Measurements from ENCODE around the gene AKAP8L.

DNA sequence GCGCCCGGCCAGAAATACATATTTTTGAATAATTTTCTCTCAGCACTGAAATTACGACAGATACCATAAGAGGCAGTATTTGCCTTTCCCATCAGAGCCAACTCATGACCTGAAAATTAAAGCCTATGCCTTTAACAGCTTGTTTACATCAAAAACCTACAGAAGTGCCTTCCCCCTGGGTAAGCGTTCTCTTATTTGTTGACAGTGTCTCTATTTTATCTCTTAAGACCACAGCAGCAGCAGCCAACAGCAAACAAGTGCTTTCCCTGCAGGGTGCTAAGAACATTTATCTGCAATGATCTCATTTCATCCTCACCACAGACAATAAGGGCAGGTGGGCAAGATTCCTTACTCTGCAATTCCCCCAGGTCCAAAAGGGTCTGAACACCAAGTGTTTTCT lies 6.0 kb downstream of the AKAP8L start:
- TF ChIP-seq, protein P1, sequence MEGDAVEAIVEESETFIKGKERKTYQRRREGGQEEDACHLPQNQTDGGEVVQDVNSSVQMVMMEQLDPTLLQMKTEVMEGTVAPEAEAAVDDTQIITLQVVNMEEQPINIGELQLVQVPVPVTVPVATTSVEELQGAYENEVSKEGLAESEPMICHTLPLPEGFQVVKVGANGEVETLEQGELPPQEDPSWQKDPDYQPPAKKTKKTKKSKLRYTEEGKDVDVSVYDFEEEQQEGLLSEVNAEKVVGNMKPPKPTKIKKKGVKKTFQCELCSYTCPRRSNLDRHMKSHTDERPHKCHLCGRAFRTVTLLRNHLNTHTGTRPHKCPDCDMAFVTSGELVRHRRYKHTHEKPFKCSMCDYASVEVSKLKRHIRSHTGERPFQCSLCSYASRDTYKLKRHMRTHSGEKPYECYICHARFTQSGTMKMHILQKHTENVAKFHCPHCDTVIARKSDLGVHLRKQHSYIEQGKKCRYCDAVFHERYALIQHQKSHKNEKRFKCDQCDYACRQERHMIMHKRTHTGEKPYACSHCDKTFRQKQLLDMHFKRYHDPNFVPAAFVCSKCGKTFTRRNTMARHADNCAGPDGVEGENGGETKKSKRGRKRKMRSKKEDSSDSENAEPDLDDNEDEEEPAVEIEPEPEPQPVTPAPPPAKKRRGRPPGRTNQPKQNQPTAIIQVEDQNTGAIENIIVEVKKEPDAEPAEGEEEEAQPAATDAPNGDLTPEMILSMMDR (IDR thresholded peaks at IDR 0.05), result no peak
- TF ChIP-seq POLR2A (IDR thresholded peaks at IDR 0.05), result no peak

Measured in esophagus squamous epithelium (tissue), 4 donors.